GM21381 (cell line): ENCODE data around the gene STARD10.

ENCODE experiments used
- ATAC-seq: cut with Tn5 transposase; IDR thresholded peaks from one replicate; pipeline ENCODE4 v1.9.1; 2021; ENCODE audit warnings: mild to moderate bottlenecking, moderate library complexity; ENCODE audit not compliant: unreplicated experiment

The STARD10 gene

GRCh38 chr11:72750086-72750485 is 43.8 kb downstream of the STARD10 start:
- ATAC-seq = no peak

- ATAC-seq = no peak
These were observed 46.5 kb downstream of the STARD10 start for GRCh38 chr11:72747289-72747855.

GRCh38 chr11:72746821-72747220 is 47.0 kb downstream of the STARD10 start:
- no peak for ATAC-seq

- no peak for ATAC-seq
These were observed 47.8 kb downstream of the STARD10 start for GRCh38 chr11:72745925-72746550.

- no peak for ATAC-seq
These were observed 48.3 kb downstream of the STARD10 start for GRCh38 chr11:72745511-72745910.

- ATAC-seq = no peak
These were observed 49.4 kb downstream of the STARD10 start for GRCh38 chr11:72744474-72744873.

GRCh38 chr11:72743321-72744221 is 50.3 kb downstream of the STARD10 start:
- ATAC-seq = peak; percentile 35

- no peak for ATAC-seq
These were observed 51.1 kb downstream of the STARD10 start for GRCh38 chr11:72742513-72743320.

GRCh38 chr11:72741849-72742512 is 51.9 kb downstream of the STARD10 start:
- no peak for ATAC-seq

- no peak for ATAC-seq
These were observed 52.4 kb downstream of the STARD10 start for GRCh38 chr11:72741429-72741833.

- no peak for ATAC-seq
These were observed 53.1 kb downstream of the STARD10 start for GRCh38 chr11:72740562-72741428.

GRCh38 chr11:72740060-72740424 is 53.8 kb downstream of the STARD10 start:
- no peak for ATAC-seq

- ATAC-seq = no peak
These were observed 54.4 kb downstream of the STARD10 start for GRCh38 chr11:72739240-72740059.

GRCh38 chr11:72738199-72739141 is 55.4 kb downstream of the STARD10 start:
- ATAC-seq = peak; percentile 36

- no peak for ATAC-seq
These were observed 56.5 kb downstream of the STARD10 start for GRCh38 chr11:72737336-72737735.

- no peak for ATAC-seq
These were observed 57.3 kb downstream of the STARD10 start for GRCh38 chr11:72736452-72737069.

- ATAC-seq = no peak
These were observed 58.3 kb downstream of the STARD10 start for GRCh38 chr11:72735495-72736027.
